ENCODE measurements around the gene RGS16. TPM values are rescaled to one million over a fixed set of nuclear protein-coding genes. Genes with fewer than 3 reads are reported as not detected.
A peak's percentile ranks its signal among the peaks of the same experiment; 100 is the strongest.

Gene RGS16
- total RNA-seq, 4 donors from 2014 or later = 4.1 to 38.9 (median 12.1) TPM

DNA sequence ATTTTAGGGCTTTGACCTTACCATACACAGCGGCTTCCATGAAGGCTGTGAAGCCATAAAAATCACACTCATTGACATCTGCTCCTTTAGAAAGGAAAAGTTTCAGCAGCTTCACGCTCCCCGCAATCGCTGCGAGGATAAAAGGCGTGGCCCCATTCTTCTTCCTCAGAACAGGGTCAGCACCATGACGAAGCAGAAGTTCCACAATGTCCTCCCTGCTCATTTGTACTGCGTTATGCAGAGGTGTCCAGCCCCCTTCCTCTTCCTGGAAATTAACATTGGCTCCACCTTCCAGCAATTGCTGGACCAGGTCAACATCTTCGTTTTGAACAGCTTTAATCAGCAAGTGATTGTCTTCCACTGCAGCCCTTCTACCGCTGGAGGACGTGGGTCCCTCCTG, 17.8 kb downstream of the RGS16 start:
- ATAC-seq (ENCODE audit: low FRiP score) (no peak), DNase-seq (ENCODE audit: low spot score) (no peak)

DNA sequence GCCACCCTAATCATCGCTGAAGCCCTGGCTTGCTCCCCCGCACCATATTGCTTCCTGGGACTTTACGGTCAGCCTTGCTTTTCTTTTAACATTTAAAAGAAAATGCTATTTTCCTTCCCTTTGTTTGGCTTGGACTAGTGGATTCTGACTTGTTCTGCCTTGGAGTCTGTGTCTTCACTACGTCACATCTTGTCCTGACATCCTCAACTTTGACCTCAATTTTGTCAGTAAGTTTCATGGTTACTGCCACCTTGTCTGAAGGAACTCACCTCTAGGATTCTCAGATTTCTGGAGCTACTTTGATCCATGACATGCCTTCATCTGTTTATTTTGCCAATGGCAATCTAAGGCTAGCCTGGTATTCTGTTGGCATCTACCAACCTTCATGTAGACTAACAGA, 19.4 kb downstream of the RGS16 start:
- TF ChIP-seq, protein P1, sequence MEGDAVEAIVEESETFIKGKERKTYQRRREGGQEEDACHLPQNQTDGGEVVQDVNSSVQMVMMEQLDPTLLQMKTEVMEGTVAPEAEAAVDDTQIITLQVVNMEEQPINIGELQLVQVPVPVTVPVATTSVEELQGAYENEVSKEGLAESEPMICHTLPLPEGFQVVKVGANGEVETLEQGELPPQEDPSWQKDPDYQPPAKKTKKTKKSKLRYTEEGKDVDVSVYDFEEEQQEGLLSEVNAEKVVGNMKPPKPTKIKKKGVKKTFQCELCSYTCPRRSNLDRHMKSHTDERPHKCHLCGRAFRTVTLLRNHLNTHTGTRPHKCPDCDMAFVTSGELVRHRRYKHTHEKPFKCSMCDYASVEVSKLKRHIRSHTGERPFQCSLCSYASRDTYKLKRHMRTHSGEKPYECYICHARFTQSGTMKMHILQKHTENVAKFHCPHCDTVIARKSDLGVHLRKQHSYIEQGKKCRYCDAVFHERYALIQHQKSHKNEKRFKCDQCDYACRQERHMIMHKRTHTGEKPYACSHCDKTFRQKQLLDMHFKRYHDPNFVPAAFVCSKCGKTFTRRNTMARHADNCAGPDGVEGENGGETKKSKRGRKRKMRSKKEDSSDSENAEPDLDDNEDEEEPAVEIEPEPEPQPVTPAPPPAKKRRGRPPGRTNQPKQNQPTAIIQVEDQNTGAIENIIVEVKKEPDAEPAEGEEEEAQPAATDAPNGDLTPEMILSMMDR (IDR thresholded peaks at IDR 0.05) = no peak
- DNase-seq (ENCODE audit: low spot score) = no peak
- ATAC-seq (ENCODE audit: low FRiP score) = no peak

More for the DNA sequence above, 17.8 kb downstream of the RGS16 start:
- TF ChIP-seq, protein P1 (IDR thresholded peaks at IDR 0.05) = no peak

DNA sequence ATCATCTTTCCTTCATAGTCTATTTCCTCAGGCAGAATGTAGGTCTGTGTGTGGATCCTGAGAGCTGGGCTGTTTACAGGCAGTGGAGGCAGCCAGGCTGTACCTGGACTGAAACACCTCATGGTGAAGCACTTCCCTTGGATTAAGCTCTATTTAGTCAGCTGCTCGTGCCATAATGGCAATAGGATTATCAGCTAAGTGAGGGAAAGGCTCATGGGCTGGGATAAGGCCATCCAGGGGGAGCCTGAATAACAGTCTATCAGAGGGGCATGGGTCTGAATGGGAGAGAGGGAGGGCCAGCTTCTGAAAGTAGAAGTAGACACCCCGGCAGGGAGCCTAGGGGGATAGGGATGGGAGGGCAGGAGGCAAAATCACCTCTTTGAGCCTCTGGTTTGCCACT, 23.5 kb downstream of the RGS16 start:
- ATAC-seq (ENCODE audit: low FRiP score) (no peak), DNase-seq (ENCODE audit: low spot score) (no peak)
- TF ChIP-seq, protein P1 (IDR thresholded peaks at IDR 0.05) = no peak

DNA sequence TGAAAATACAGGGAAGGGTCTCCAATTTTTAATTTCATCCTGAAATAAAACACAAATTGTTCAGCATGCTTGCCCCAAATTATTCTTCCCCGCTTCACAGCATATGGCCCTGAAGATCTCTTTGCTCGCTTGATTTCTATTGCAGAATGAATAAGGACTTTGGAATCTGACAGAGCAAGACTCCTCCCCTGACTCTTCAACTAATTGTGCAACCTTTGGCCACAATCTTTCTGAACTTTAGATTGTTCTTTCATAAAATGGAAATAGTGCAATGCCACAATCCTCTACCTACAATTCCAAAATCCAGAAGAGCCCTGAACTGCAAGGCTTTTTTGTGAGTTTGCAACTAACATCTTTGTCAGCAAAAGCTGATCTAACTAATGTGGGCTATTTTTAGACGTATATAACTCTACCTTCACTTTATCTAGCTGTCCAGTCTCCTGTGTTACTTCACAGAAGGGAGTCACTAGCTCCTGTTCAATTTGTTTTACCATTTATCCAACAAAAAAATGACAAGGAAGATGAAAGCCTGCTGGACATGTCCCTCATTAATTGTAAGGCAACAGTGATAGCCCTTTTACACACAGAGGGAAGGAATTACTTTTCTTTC, 28.5 kb downstream of the RGS16 start:
- TF ChIP-seq, protein P1 (IDR thresholded peaks at IDR 0.05) = no peak
- ATAC-seq (ENCODE audit: low FRiP score) (peak; percentile 83), DNase-seq (ENCODE audit: low spot score) (no peak)

DNA sequence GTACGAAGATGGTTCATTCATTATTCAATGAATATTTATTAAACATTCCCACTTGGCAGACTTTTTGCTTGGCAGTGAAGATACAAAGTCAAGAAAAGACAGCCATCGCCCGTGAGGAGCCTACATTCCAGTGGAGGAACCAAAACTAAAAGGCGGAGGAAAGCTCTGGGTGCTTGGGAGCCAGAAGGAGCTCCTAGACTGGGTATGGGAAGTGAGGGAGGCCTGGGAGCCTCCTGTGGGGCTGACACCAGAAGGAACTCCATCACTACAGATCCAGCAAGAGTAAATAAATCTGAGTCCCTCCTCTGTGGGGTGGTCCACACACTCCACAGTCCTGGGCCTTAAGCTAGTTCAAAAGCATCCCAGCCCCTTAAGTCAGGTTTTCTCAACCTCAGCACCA, 30.0 kb downstream of the RGS16 start:
- TF ChIP-seq, protein P1 (IDR thresholded peaks at IDR 0.05) = no peak
- ATAC-seq (ENCODE audit: low FRiP score) = no peak
- no peak for DNase-seq (ENCODE audit: low spot score)

DNA sequence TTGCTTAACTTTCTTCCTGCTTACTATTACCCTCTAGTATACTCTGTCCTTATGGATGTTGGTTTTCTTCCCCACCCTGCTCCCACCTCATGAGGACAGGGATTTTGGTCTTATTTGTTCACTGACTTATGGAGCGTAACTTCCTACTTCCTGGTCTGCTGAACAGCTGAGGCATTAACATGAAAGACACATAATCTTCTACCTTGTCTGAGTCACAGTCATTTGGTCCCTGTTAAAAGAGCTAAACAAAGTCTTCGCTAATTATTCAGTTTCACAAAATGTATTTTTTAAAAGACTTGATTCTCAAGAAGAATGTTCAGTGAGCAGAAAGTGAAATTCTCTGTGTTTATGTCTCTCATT, 33.6 kb downstream of the RGS16 start:
- TF ChIP-seq, protein P1 (IDR thresholded peaks at IDR 0.05) = no peak
- DNase-seq (ENCODE audit: low spot score) (no peak), ATAC-seq (ENCODE audit: low FRiP score) (no peak)

DNA sequence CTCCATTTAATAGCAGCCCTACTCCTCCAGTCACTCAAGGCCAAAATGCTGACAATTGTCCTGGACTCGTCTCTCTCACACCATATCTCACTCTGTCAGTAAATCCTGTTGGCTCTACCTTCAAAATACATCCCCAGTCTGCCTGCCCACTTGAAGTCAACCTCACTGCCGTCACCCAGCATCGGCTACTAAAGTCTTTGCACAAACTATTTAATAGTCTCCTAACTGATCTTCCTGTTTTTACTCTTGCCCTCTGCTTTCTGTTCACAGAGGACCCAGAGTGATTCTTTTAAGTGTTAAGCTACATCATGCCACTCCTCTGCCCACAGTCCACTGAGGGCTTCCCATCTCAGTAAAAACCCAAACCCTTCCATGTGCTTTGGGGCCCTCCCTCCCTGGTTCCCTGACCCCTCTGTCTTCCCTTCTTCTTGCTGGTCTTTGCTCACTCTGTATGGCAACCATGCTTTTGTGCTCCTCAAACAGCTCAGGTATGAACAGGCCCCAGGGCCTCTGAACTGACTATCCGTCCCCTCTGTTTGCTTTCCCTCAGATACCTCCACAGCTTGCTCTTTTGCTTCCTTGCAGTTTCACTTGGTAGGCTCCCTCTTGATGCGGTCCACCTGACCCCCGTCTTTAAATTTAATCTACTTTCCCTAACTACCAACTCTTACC, 34.1 kb downstream of the RGS16 start:
- no peak for DNase-seq (ENCODE audit: low spot score)
- ATAC-seq (ENCODE audit: low FRiP score) = no peak
- TF ChIP-seq, protein P1 (IDR thresholded peaks at IDR 0.05) = no peak

Measured in omental fat pad (tissue), 4 donors.